ENCODE data around the gene KRT75.

KRT75 gene

GRCh38 chr12:52441320-52441911, 7.2 kb upstream of the KRT75 start:
- peak; percentile 33 for DNase-seq (ENCODE audit: low read depth)
- H3K4me3 ChIP-seq (ENCODE audit: low read depth, low read length), result no peak overlapping the region

GRCh38 chr12:52440821-52441319, 6.7 kb upstream of the KRT75 start:
- peak; percentile 29 for DNase-seq (ENCODE audit: low read depth)
- H3K4me3 ChIP-seq (ENCODE audit: low read depth, low read length), result no peak overlapping the region

GRCh38 chr12:52439845-52440244, 5.7 kb upstream of the KRT75 start:
- no peak for DNase-seq (ENCODE audit: low read depth)
- no peak overlapping the region for H3K4me3 ChIP-seq (ENCODE audit: low read depth, low read length)

DNA sequence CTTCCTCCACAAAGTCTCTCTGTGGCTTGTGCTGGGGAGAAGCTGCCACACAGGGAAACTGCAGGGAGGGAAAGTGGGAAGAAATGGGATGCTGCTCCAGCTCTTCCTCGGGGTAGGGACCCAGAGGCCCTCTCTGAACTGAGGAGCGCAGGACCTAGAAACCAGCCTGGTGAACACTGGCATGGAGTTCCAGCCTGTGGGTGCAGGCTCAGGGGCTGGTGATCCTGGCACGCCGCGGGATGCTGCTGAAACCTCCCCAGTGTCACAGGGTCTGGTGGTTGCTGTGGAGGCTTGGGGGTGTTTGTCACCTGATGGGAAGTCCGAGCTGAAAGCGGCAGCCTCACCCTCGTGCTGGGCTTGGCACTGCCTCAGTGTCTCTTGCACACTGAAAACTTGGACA, 5.2 kb upstream of the KRT75 start:
- no peak for DNase-seq (ENCODE audit: low read depth)
- H3K4me3 ChIP-seq (ENCODE audit: low read depth, low read length), result no peak overlapping the region

DNA sequence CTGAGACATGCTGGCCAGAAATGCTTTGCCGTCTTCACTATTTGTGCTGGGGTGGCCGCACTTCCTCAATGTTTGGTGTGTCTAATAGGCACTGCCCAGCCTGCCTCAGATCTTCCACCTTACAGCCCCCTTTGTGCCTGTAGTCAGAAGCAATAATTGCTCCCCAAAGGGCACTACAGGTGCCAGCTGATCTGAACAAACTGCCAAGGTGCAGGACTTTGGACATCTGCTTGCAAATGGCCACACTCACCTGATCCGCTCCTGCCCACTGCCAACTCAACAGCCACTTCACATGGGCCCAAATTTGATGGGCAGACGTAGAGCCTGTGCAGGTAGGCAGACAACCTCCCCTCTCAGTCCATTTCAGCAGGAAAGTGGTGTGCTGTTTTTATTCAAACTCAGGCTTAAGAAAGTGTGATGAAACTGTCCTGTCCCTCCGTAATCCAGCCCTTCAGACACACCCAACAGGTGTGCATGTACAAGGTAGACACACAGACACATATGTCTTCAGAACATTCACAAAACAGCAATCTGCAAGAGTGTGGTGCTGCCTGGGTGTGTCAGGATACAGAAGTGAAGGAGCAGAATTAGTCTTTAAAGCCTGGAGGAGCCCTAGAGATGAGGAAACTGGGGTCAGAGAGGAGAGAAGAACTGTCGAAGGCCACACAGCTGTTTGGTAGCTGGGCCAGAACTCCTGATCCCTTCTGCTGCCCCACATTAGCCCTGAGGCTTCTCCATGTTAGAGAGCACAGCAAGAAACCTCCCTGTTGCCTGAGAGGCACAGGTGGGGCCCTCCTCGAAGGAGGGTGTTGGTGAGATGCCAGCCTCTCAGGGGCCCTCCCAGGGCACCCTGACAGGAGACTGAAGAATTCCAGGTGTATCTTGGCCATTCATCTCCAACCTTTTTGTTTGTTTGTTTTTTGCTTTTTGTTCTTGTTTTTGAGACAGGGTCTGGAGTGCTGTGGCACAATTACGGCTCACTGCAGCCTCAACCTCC, 4.4 kb upstream of the KRT75 start:
- no peak for DNase-seq (ENCODE audit: low read depth)

GRCh38 chr12:52437508-52437907, 3.3 kb upstream of the KRT75 start:
- no peak for DNase-seq (ENCODE audit: low read depth)
- H3K4me3 ChIP-seq (ENCODE audit: low read depth, low read length), result no peak overlapping the region

More for the DNA sequence above, 4.4 kb upstream of the KRT75 start:
- no peak overlapping the region for H3K4me3 ChIP-seq (ENCODE audit: low read depth, low read length)

DNA sequence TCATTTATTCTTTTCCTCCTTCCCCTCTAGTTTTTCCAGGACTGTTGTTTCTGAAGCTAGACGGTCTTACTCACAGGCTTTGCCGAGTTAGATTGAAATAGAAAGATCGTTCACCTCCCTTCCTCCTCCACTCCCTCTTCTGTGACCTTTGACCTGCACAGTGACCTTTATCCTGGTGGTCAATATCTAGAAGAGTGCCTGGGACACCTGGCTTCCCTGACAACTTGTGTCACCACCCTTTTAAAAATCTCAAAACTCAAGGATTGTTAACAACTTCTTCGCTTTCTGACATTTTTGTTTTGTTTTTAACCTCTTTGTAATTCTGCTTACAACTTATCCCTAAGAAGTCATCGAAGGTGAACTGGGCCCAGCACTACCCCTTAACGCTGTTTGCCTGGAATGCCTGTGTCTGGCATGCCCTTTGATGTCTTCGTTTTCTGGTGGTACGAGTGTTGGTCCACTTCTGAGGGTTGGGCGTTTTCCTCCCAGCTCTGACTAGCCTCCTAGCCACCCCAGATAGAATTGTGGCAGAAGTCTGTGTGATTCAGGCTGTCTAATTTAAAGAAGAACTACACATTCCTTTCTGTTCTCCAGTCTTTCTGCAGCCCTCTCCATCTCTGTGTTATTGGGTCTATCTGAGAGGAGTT, 2.8 kb upstream of the KRT75 start:
- no peak overlapping the region for H3K4me3 ChIP-seq (ENCODE audit: low read depth, low read length)
- no peak for DNase-seq (ENCODE audit: low read depth)

DNA sequence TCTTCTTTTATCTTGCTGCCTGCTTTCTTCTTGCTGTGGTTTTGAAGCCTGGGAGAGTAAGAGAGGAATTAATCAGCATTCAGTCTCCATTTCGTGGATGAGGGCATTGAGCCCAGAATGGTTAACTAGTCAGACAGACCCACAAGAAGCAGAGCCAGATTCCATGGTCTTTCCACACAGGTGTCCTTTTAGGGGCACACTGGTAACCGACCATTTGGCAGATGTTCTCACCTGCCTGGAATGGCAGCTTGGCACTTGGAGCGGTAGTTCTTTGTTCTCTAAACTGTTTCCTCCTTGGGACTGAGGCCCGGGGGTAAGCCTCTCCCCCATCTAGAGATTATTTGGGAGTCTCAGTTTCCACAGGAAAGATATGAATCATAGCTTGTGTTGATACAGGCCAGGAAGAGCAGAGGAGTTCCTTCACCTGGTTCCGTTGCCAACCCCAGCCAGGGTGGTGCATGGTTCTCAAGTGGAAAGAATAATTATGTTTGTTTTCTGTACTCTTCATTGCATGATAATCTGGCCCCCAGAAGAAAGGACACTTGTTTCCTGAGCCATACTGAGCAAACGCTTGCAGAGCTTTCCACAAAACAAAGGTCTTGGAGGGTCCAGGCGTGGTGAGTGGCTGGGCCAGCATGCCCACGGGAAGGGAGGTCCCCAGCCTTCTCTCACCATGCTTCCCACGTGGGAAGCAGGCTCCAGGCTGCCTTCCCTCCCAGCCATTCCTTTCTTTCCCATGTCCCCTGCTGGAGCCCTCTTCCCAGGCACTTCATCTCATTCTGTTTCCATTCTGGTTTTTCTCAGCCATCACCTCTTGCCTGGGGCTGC, 2.0 kb upstream of the KRT75 start:
- H3K4me3 ChIP-seq (ENCODE audit: low read depth, low read length), result no peak overlapping the region
- no peak for DNase-seq (ENCODE audit: low read depth)

GRCh38 chr12:52435659-52435999, 1.5 kb upstream of the KRT75 start:
- no peak overlapping the region for H3K4me3 ChIP-seq (ENCODE audit: low read depth, low read length)
- DNase-seq (ENCODE audit: low read depth), result no peak

DNA sequence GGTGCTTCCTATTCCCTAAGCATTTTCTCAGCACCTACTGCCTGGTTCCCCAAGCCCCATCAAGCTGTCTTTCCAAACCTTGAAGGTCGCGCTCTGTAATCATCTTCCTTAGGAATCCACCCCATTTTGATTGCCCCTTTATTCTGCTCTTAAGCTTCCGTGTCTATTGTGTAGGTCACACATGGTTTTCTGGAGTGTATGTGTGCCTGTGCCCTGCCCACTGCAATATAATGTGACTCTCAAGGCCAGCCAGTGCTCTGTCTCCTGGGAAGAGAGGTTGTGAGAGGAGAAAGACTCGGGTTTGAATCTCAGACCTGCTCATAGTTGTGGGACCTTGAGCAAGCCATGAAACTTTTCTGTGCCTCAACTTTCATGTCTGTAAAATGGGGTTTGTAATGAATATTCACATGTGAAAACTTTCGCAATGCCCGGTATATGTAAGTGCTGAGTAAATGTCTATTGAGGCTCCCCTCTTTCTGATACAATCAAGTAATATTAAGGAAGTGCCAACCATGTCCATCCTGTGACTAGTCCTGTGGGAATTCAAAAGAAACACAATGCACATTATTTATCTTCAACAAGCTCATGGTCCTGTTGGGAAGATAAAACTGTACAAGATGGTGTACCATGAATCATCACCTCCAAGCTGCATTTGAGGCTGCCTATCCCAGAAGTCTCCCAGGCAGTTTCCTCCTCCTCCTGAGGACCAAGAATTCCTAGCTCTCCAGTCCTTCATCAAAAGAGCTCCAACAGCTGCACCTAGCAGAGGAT, 774 bp upstream of the KRT75 start:
- no peak overlapping the region for H3K4me3 ChIP-seq (ENCODE audit: low read depth, low read length)
- no peak for DNase-seq (ENCODE audit: low read depth)

- DNase-seq (ENCODE audit: low read depth), result no peak
Observed at GRCh38 chr12:52433501-52434080, 580 bp downstream of the KRT75 start.

DNA sequence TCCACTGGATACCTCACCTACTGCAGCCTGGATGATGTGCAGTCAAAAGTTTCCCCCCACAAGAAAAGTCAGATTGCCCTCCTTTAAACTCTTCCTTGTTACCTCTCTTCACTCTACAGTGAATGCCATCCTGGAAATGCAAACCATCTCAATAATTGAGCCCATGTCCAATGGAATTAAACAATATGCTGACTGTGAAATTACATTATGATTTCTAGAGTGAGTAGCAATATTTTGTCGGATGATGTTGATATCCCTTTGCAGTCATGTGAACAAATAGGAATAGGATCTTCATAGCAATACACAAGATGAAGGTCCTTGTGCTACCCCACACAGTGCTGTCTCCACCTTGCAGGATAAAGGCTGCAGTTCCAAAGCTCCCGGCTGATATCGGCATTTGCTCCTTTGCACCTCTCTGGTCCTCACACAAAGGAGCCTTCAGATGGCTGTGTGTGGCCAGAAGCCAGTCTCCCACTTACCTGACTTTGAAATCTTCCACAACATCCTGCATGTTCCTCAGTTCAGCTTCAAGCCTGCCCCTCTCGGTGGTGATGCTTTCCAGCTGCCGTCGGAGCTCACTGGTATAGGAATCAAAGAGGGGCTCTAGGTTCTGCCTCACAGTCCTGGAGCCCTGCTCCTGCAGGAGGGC, 1.5 kb downstream of the KRT75 start:
- no peak overlapping the region for H3K4me3 ChIP-seq (ENCODE audit: low read depth, low read length)
- no peak for DNase-seq (ENCODE audit: low read depth)

More at GRCh38 chr12:52433501-52434080, 580 bp downstream of the KRT75 start:
- H3K4me3 ChIP-seq (ENCODE audit: low read depth, low read length), result no peak overlapping the region

GRCh38 chr12:52428121-52428520, 6.0 kb downstream of the KRT75 start:
- no peak for DNase-seq (ENCODE audit: low read depth)
- H3K4me3 ChIP-seq (ENCODE audit: low read depth, low read length), result no peak overlapping the region

GRCh38 chr12:52427083-52427482, 7.1 kb downstream of the KRT75 start:
- H3K4me3 ChIP-seq (ENCODE audit: low read depth, low read length), result no peak overlapping the region
- no peak for DNase-seq (ENCODE audit: low read depth)

GRCh38 chr12:52426034-52426433, 8.1 kb downstream of the KRT75 start:
- H3K4me3 ChIP-seq (ENCODE audit: low read depth, low read length), result no peak overlapping the region
- no peak for DNase-seq (ENCODE audit: low read depth)

- no peak overlapping the region for H3K4me3 ChIP-seq (ENCODE audit: low read depth, low read length)
- no peak for DNase-seq (ENCODE audit: low read depth)
Observed at GRCh38 chr12:52425466-52425865, 8.7 kb downstream of the KRT75 start.

DNA sequence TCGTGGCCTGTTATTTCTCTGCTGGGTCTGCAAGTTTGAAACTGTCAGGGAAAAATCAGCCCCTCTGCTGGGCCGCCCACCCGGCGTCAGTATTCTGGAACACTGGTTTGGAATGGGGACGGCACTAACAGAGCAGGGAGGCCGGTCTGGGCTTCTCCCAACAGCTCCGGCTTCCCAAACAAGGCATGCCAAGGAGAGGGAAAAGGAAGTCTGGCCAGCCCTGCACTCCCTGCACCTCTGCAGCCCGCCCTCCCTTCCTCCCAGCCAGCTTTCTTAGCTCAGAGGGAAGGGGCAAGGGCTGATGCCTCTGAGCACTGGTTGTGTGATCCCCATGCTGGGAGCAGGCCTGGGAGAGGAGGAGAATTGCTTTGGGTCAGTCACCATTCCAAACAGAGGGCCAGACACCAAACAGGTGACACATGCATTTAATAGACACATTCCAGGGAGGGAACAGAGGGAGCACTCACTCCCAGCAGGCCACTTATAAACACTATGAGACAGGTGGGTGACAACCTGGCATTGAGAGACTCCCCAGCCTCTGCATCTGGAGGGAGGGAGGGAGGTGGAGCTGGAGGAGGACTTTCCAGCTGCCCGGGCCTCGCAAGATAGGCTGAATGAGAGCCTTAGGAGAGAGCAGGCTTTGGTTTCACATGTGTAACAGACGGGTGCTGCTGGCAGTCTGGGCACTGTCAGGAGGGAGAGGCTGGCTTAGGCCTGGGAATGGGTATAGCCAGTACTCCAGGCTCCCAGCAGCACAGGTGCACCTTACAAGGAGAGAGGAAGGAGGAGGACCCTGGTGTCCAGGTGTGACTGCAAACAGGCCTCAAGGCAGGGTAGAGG, 10.3 kb downstream of the KRT75 start:
- H3K4me3 ChIP-seq (ENCODE audit: low read depth, low read length), result no peak overlapping the region
- no peak for DNase-seq (ENCODE audit: low read depth)
